OCI-LY3 (cell line): ENCODE measurements around the gene MAD1L1.

Experiments
- CTCF ChIP-seq: fragments of 200-600, 300-600 bp; sonication (generic); IDR thresholded peaks from 2 replicates; pipeline ENCODE4 v1.5.1; 2014; ENCODE audit warnings: antibody characterized with exemption, low read length, low read depth
- EZH2phosphoT487 ChIP-seq: fragments of 200-600 bp; shearing (Covaris generic); IDR thresholded peaks from 2 replicates; pipeline ENCODE4 v1.6.1; 2018; ENCODE audit warnings: antibody characterized with exemption, mixed run types, low read depth

- TF ChIP-seq CTCF (no peak), EZH2phosphoT487 (no peak)
Observed at GRCh38 chr7:2054927-2055326, 177.8 kb downstream of the MAD1L1 start.
